ENCODE measurements around the gene GNAO1.

DNA sequence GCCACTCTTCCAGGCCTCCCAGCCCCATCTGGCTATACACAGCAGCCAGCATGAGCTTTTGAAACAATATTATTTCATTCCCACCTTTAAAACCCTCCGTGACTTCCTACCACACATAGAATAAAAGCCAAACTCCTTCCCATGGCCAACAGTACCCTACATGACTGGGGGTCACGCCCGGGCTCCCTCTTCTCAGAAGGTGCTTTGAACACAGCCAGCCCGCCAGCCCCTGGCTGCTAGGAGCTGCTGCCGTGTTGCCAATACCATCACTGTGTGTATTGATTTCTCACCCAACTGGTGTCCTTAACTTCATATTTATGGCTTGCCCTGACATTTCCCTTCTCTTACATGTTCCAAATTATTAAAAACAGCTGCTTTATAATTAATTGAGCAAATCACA lies 111.2 kb downstream of the GNAO1 start:
- TF ChIP-seq, protein P1, sequence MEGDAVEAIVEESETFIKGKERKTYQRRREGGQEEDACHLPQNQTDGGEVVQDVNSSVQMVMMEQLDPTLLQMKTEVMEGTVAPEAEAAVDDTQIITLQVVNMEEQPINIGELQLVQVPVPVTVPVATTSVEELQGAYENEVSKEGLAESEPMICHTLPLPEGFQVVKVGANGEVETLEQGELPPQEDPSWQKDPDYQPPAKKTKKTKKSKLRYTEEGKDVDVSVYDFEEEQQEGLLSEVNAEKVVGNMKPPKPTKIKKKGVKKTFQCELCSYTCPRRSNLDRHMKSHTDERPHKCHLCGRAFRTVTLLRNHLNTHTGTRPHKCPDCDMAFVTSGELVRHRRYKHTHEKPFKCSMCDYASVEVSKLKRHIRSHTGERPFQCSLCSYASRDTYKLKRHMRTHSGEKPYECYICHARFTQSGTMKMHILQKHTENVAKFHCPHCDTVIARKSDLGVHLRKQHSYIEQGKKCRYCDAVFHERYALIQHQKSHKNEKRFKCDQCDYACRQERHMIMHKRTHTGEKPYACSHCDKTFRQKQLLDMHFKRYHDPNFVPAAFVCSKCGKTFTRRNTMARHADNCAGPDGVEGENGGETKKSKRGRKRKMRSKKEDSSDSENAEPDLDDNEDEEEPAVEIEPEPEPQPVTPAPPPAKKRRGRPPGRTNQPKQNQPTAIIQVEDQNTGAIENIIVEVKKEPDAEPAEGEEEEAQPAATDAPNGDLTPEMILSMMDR (IDR thresholded peaks at IDR 0.05), result no peak
- TF ChIP-seq POLR2A (IDR thresholded peaks at IDR 0.05), result no peak

Measured in esophagus squamous epithelium (tissue), 4 donors.